CD4-positive, alpha-beta T cell treated with Interleukin-12 subunit alpha and Interleukin-12 subunit beta, for 1 hour (primary cell): Measurements from ENCODE around the gene ATP10D.
"Not testable (repeated sequence)": the region's sequence is repeated elsewhere in the genome, so short reads cannot be mapped to it uniquely, and the experiment has no call there.

Experiments
- DNase-seq: peaks from one replicate; pipeline ENCODE4 v3.0.0-alpha.2; 2020

Gene ATP10D

GRCh38 chr4:47485047-47485692, at the start of gene ATP10D:
Gene ATP10D, plus strand, starts transcription at chr4:47485275. Its CDS starts 27,266 bp downstream, at chr4:47512541.
- peak; percentile 77 for DNase-seq

- no peak for DNase-seq
Measured at GRCh38 chr4:47442980-47443379, 42.1 kb upstream of the ATP10D start.

GRCh38 chr4:47444031-47444430, 41.0 kb upstream of the ATP10D start:
- DNase-seq = no peak

DNA sequence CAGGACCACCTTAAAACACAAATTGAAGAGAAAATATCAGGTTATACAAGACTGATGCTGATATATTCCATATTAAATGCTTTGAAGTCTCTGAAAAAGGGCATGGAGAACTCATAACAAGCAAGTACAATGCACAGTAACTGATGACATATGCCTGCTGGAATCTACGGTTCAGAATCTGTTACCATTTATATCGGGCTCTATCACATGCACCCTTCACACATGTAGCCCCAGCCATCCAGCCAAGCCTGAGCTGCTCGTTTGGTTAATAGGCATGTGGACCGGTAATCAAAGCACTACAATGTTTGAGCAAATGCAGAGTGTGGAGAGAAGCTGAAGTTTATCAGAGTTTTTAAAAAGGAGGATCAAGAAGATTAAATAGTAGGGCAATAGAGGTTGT, 33.4 kb upstream of the ATP10D start:
- DNase-seq = no peak

DNA sequence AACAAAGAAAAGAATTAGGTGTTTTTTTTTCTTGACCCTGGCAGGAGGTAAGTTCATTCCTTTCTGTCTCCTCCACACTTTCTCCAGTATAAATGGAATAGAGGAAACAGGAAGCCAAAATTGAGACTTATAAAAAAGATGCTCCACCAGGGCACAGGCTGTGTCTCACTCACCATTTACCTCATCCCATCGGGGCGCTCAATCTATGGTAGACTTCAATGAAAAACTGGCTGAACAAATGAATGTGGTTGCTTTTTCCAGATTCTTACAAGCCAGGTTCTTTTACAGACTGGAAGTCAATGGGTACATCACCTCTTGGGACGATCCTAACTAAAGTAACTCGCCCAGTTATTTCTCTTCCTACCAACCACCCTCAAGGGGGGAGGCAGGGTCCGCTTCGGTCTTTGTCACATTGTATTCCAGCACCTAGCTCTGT, 22.3 kb upstream of the ATP10D start:
- no peak for DNase-seq

DNA sequence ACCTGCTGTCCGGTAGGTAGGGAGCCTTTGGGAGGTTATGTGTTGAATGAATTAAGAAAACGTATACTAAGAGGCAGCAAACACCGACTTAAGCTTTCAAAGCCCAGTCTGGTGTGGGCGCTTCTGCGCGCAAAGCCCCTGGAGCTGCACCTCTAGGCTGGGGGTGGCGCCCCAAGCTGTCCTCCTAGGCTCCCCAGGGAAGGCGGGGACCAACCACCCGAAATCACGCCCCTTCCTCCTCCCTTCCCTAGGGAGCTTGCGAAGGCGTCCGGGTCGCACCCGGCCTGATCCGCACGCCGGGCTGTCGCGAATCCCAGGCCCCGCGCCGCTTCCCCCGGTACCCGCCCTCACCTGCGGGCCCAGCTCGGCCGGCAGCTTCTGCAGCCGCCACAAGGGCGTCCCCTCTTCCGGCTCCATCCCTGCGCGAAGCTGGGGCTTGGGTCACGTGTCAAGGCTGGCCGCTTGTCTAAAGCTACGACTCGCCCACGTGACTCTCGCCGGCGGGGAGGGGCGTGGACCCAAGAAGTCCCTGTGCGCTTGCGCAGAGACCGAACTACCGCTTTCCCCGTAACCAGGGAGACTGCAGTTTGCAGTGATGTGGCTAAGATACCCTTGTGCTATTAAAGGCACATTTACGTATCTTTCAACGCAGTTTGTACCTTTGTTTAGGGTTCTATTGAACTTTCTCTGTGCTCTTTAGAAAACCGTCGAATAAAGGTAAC, 21.7 kb upstream of the ATP10D start, which contains the start of gene COMMD8:
Gene COMMD8, minus strand, starts transcription at position 468 of the 722 bp plus-strand sequence. Its CDS starts 51 bp downstream, at position 417.
- DNase-seq = peak; percentile 97

- no peak for DNase-seq
Measured at GRCh38 chr4:47465004-47465403, 20.1 kb upstream of the ATP10D start.

DNA sequence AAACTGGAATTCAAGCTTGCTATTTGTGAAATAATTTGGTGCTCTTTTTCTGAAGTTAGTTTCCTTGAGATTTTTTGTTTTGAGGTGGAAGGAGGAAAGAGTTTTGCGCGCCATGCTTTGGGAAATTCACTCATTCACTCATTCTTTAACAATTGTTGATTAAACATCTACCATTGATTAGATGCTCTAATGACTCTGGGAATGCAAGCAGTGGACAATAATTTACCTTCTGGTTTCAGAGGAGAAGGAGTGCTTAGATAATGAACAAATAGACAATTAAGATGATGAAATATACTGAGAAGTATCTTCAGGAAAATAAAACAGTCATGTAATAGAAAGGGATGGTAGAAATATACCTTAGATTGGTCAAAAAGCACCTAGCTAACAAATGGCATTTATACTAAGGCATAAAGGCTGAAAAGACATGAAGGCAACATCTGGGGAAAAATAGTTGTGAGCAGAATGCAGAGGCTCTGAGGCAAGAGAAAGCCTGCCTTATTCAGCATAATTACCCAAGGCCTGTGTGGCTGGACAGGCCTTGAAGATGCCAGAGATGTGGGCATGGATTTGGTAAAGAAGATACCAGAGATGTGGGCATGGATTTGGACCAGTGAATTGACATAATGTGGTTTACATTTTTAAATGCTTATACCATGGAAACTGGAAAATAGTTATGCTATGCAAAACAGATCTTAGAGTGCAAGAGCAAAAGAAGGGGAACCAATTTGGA, 18.9 kb upstream of the ATP10D start:
- DNase-seq = no peak

- no peak for DNase-seq
Measured at GRCh38 chr4:47468706-47469365, 16.2 kb upstream of the ATP10D start.

GRCh38 chr4:47469951-47470350, 15.1 kb upstream of the ATP10D start:
- DNase-seq = no peak

DNA sequence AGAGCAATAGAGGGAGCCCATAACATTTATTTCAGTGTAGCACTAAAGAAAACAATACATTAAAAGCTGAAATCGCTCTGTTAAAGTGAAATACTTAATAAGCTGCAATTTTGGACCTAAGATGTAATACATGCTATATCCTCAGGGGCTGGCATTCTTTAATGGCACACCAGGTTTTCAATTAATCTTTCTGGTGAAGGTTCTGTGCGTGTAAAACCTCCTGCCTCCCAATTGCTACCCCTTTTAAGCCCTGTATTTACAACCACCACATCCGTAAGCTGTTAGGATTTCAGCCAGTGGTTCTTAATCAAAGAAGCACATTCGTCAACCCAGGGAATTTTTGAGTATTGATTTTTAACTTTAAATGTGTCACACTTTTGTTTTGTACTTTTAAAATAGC, 14.0 kb upstream of the ATP10D start:
- no peak for DNase-seq

DNA sequence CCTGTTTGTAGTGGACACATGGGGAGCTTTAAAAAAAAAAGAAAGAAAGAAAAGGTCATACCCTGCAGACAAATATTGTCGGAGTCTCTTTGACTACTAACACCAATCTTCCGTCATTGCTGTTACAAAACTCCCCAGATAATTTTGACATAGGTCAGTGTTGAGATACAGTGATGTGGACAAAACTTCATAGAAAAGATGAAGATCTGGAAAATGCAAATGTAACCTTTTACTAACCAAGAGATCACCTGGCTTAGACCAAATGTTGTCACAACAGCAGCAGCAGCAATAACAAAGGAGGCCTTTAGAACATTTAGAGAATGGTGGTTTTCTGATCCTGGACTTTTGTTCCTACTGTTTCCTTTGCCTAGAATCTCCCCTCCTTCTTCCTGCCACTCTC, 13.5 kb upstream of the ATP10D start:
- no peak for DNase-seq

DNA sequence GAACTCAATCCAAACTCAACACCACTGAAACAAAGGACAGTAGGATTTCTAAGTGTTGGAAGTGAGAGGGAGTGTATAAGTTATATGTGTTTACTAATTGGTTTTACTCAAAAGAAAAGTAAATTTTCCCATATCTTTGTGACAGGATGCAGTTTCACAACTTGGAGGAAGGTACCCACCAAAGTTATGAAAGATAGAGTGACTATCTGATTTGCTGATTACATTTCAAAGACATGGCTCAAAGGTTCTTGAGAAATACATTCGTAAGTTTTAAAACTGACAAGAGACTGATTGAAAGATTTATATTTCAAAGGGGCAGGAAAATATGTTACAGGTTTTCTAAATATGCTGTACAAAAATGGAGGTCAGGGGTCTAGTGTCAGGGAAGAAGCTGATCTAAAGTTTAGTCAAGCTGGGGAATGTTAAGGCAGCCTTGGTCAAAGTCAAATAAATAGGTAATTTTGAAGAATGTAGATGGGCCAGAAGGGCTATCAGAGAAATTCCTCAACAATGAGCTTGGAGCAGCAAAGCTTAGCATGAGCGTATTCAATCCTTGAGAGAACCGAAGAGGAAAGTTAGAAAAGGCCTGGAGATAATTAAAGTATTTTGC, 11.8 kb upstream of the ATP10D start:
- no peak for DNase-seq

DNA sequence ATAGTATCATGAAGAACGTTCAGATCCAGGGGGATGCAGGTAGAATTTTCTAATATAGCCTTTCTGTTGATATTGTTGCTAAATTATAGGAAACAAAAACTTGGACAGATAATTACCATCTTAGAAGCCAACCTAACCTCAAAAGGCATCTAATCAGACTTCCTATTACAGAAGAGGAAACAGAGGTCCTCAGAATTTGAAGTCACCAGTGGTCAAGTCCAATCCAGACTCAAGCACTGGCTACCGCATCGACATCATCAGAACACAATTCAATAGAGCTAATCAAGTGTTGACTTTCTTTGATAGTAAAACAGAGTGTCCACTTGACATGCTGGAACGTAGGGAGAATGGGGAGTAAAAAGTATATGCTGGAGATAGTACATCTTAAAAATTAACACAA, 10.3 kb upstream of the ATP10D start:
- DNase-seq = no peak

DNA sequence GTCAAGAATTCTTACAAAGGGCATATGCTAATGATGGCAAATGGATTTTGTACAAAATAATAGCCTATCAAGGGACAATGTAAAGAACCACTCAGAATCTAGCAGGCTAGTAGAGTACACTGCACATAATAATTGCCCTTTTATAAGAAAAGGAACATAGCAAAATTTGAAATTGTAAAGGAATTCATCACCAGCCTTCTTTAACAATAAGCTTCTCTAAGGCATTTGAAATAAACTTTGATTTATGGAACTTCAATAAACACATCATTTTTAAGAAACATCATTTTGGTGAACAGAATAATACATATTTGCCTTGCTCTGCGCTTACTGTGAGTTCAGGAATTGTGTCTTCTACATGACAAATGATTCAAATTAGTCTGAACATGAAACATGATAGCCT, 9.7 kb upstream of the ATP10D start:
- no peak for DNase-seq

DNA sequence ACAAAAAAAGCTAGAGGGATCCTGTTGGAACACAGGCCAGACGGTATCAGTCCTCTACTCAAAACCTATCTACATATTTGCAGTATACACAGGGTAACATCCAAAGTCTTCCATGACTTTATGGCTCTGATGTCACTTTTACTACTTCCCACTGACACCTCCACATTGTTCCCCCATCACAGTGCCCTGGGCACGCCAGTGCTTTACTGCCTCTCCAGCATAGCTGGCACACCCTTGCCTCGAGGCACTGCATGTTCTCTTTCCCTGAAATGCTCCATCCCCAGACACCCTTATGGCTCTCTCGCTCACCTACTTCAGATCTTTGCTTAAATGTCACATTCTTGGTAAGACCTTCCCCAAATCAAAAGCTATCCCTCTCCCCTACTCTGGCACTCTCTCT, 6.3 kb upstream of the ATP10D start:
- no peak for DNase-seq

- DNase-seq = no peak
Measured at GRCh38 chr4:47482326-47482725, 2.7 kb upstream of the ATP10D start.

- no peak for DNase-seq
Measured at GRCh38 chr4:47483745-47484144, 1.3 kb upstream of the ATP10D start.

- no peak for DNase-seq
Measured at GRCh38 chr4:47484168-47484567, 907 bp upstream of the ATP10D start.

DNA sequence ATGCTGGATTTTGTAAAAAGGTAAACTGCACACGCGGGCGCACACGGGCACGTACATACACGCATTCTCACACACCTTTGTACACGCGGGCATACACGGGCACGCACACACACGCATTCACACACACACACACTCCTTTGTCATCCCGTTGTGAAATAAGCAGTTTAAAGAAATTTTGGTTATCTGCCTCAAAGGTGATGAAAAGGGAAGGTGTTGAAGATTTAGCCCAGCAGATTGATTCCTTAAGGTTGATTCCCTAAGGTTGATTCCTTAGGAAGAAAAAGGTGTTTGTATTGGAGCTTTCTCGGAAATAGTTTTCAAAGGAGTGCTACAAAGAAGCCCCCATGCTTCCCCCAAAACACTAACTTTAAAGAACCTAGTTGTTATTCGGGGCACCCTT, 693 bp downstream of the ATP10D start:
- DNase-seq = no peak

DNA sequence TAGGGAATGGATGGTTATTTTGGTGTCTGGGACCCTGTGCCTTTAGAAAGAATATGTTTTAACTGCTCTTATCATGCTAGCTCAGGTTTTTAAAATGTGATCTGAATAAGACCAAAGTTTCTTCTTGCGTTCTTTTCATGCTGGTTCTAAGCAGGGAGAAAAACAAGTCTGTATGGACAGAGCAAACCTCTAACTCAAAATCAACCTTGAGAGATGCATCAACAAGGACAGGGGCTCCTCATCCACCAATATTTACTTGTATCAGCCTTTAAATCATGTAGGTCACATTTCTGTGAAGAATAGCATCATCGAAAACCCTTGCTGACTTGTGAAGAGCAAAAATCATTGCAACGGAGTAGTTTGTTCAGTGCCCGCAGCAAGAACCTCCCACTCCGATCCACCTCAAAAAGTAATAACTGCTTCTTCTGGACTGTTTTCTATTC, 1.2 kb downstream of the ATP10D start:
- no peak for DNase-seq

- not testable (repeated sequence) for DNase-seq
Measured at GRCh38 chr4:47486727-47487126, 1.7 kb downstream of the ATP10D start.

DNA sequence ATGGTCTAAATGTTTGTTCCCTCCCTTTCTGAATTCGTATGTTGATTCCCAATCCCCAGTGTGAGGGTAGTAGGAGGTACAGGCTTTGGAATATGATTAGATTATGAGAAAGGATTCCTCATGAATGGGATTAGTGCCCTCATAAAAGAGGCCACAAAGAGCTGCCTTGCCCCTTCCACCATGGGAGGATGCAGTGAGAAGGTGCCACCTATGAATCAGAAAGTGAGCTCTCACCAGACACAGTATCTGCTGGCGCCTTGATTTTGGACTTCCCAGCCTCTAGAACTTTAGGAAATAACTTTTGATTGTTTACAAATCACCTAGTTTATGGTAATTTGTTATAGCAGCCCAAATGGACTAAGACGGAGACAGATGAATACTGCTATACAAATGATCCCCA, 3.6 kb downstream of the ATP10D start:
- DNase-seq = no peak
